GM12878 (cell line): ENCODE measurements around the gene PERCC1. TPM values are rescaled to one million over a fixed set of nuclear protein-coding genes. Genes with fewer than 3 reads are reported as not detected.

Experiments used
- ATAC-seq: fragments of 200-7000 bp; cut with Tn5 transposase; 3 replicates; pipeline ENCODE4 v1.9.1; 2020; ENCODE audit warnings: mild to moderate bottlenecking, moderate library complexity
- BruUV-seq: library from RNA; stranded (reverse); fragments of 400-500 nt; replicated peaks from 2 replicates; lab custom pipeline; 2021; lab: Mats Ljungman, UMichigan
- CTCF ChIA-PET: fragments of 300-600 bp; sonication (Branson Sonifier 250); formaldehyde crosslinking; extraction: SDS; loops from one replicate; lab custom pipeline; 2021; ENCODE audit warnings: inconsistent platforms; lab: Yijun Ruan, JAX
- POLR2A ChIA-PET: fragments of 350-600 bp; formaldehyde crosslinking; extraction: SDS; loops from one replicate; lab custom pipeline; 2021; ENCODE audit warnings: inconsistent platforms; lab: Charles Lee
- RAD21 ChIA-PET: fragments of 300-600 bp; sonication (Branson Sonifier 250); formaldehyde crosslinking; loops from one replicate; lab custom pipeline; 2023; ENCODE audit warnings: antibody characterized with exemption; ENCODE audit not compliant: unreplicated experiment; lab: Charles Lee
- SMC1A ChIA-PET: fragments of 300-600 bp; sonication (Branson Sonifier 250); formaldehyde crosslinking; loops from one replicate; lab custom pipeline; 2023; ENCODE audit not compliant: unreplicated experiment, uncharacterized antibody; lab: Charles Lee
- DNase-seq: peaks from one replicate; pipeline ENCODE4 v3.0.0-alpha.2; 2011; ENCODE audit warnings: low read depth, low spot score
- FAIRE-seq: peaks from 3 replicates; lab custom pipeline; 2011; peaks lifted over from hg19 to GRCh38; lab: Jason Lieb, UNC
- H2AFZ ChIP-seq: 2 replicates; pipeline ENCODE4 v1.6.0; 2011; ENCODE audit warnings: low read depth, low read length, control low read depth; ENCODE audit not compliant: control insufficient read depth
- H3K27ac ChIP-seq: 2 replicates; pipeline ENCODE4 v1.5.1; 2011; ENCODE audit warnings: control low read depth; ENCODE audit not compliant: control insufficient read depth, insufficient read depth
- H3K27me3 ChIP-seq, 2 experiments: replicated peaks in 1 of 2; 2 replicates each; pipeline versions ENCODE4 v1.6.0 to v1.6.1; 2011; ENCODE audit warnings: low read length in 1 of 2; ENCODE audit not compliant: control insufficient read depth in 2 of 2, insufficient read depth in 2 of 2
- H3K36me3 ChIP-seq, 2 experiments: 2 replicates each; pipeline ENCODE4 v1.5.1; 2011; ENCODE audit warnings: low read length in 1 of 2; ENCODE audit not compliant: control insufficient read depth in 2 of 2, insufficient read depth in 2 of 2
- H3K4me1 ChIP-seq: 2 replicates; pipeline ENCODE4 v1.6.1; 2011; ENCODE audit warnings: mild to moderate bottlenecking, low read length, moderate library complexity, mixed read lengths; ENCODE audit not compliant: control insufficient read depth, insufficient read depth
- H3K4me2 ChIP-seq: 2 replicates; pipeline ENCODE4 v1.6.0; 2011; ENCODE audit warnings: control low read depth; ENCODE audit not compliant: control insufficient read depth, insufficient read depth
- H3K4me3 ChIP-seq: fragments of 200-600 bp; sonication (generic); 2 replicates; pipeline ENCODE4 v1.5.1; 2016
- H3K79me2 ChIP-seq: 2 replicates; pipeline ENCODE4 v1.6.0; 2011; ENCODE audit warnings: low read length; ENCODE audit not compliant: control insufficient read depth, insufficient read depth
- H3K9ac ChIP-seq: 2 replicates; pipeline ENCODE4 v1.8.0; 2011; ENCODE audit warnings: low read length, control low read depth, mixed read lengths; ENCODE audit not compliant: control insufficient read depth, insufficient read depth
- H3K9me3 ChIP-seq: replicated peaks from 3 replicates; pipeline ENCODE4 v1.5.1; 2011; ENCODE audit warnings: mild to moderate bottlenecking, low read length; ENCODE audit not compliant: control insufficient read depth, insufficient read depth
- H4K20me1 ChIP-seq: 2 replicates; pipeline ENCODE4 v1.6.0; 2011; ENCODE audit not compliant: control insufficient read depth, insufficient read depth
- EP300 ChIP-seq, 2 experiments: fragments of 150-350 bp in 1 of 2; IDR thresholded peaks; 2 replicates each; pipeline ENCODE4 v1.6.1; 2011 to 2012; ENCODE audit warnings: low read depth in 2 of 2, low read length in 2 of 2, borderline replicate concordance in 1 of 2, improper control_type of control experiment in 1 of 2, inconsistent platforms in 1 of 2; ENCODE audit not compliant: control insufficient read depth in 1 of 2
- HSF1 ChIP-seq: fragments of 150-350 bp; IDR thresholded peaks from 2 replicates; pipeline ENCODE4 v1.6.1; 2014; ENCODE audit warnings: mild to moderate bottlenecking, low read depth, low read length
- MTA3 ChIP-seq: IDR thresholded peaks from 2 replicates; pipeline ENCODE4 v1.6.1; 2012; ENCODE audit warnings: low read length, inconsistent platforms, borderline replicate concordance
- PAX8 ChIP-seq: fragments of 450-650 bp; IDR thresholded peaks from 2 replicates; pipeline ENCODE4 v1.6.1; 2017; ENCODE audit warnings: mild to moderate bottlenecking, moderate library complexity
- SUZ12 ChIP-seq: fragments of 200-600 bp; sonication (generic); IDR thresholded peaks from one replicate; pipeline ENCODE4 v1.6.1; 2018; ENCODE audit warnings: antibody characterized with exemption, mild to moderate bottlenecking; ENCODE audit not compliant: unreplicated experiment
- ZNF207 ChIP-seq: fragments of 450-650 bp; IDR thresholded peaks from 2 replicates; pipeline ENCODE4 v1.6.1; 2014; ENCODE audit warnings: antibody characterized with exemption, mild to moderate bottlenecking, borderline replicate concordance
- WGBS: methylation state at CpG from one replicate; pipeline ENCODE4 v1.1.6; 2016; ENCODE audit warnings: low lambda C conversion rate; ENCODE audit not compliant: insufficient replicate concordance, insufficient coverage; ENCODE audit errors: missing lambda C conversion rate; 5-methylcytosine and 5-hydroxymethylcytosine counted together
- in situ Hi-C: fragments of 300-500 bp; cut with MboI; formaldehyde crosslinking; loops from 9 replicates; pipeline ENCODE4 v1.14.3; 2018; ENCODE audit warnings: mixed read lengths
- intact Hi-C: fragments of 100-400 bp; cut with micrococcal nuclease; formaldehyde crosslinking; loops from one replicate; pipeline ENCODE4 v1.14.2; 2022; ENCODE audit not compliant: unreplicated experiment
- polyA plus RNA-seq, 11 experiments: library from polyadenylated mRNA; depleted of rRNA in 4 of 11; unstranded in 6 of 11; stranded (reverse) in 5 of 11; fragments of >200 nt; fragmentation: Nextera tagmentation in 4 of 11; fragmentation: Illumina TruSeq in 1 of 11; extraction: Ambion mirVana in 4 of 11; extraction: Trizol in 1 of 11; gene quantifications; 1 replicate in 1 of 11; 2 replicates in 10 of 11; pipeline versions ENCODE4 v1.2.1 to v1.2.3, GENCODE V29; 2011 to 2016; ENCODE audit warnings: inconsistent platforms in 2 of 11, missing spikeins in 2 of 11, low read depth in 1 of 11
- total RNA-seq, 4 experiments: library from RNA; depleted of rRNA in 3 of 4; stranded (reverse); fragments of >200 nt in 3 of 4; fragmentation: Illumina TruSeq in 1 of 4; extraction: Trizol in 1 of 4; gene quantifications; 2 replicates each; pipeline versions ENCODE4 v1.2.1 to v1.2.3, GENCODE V29; 2013 to 2021
- TF ChIP-seq, protein P1 (sequence below): fragments of 450-650 bp; IDR thresholded peaks from 2 replicates; pipeline ENCODE4 v1.6.1; 2017; ENCODE audit warnings: borderline replicate concordance

Gene PERCC1
- total and polyA plus RNA-seq, 10 of the 15 experiments (the other 5 are each of a cell fraction or from before 2014, with no cell fraction given) = not detected

- ATAC-seq = no peak
- SMC1A ChIA-PET = no interaction called here
- Histone ChIP-seq H2AFZ (no peak overlapping the region), H3K4me3 (no peak overlapping the region), H3K9ac (no peak overlapping the region), H3K36me3 (no peaks in the 10 kb centered on the region), H3K79me2 (no peaks in the 10 kb centered on the region), H3K4me1 (no peaks in the 10 kb centered on the region), H3K27ac (no peak overlapping the region), H3K9me3 (no peaks in the 10 kb centered on the region), H3K4me2 (no peak overlapping the region), H3K27me3 (peaks cover 0 to 4% of the 10 kb centered on the region in 2 experiments; a peak in 3 of 4 replicates), H4K20me1 (no peaks in the 10 kb centered on the region)
- CTCF ChIA-PET = no interaction called here
- no TSS peak for BruUV-seq
- RAD21 ChIA-PET = no interaction called here
- POLR2A ChIA-PET = no interaction called here
- 64% methylated on average over 22 of the region's 22 CpGs for WGBS
- TF ChIP-seq HSF1 (no peak), SUZ12 (no peak), MTA3 (no peak), PAX8 (no peak), EP300 (IDR thresholded peaks at IDR 0.05; ENCODE audit: borderline replicate concordance in 1 of 2, control insufficient read depth in 1 of 2, low read depth in 2 of 2, low read length in 2 of 2) (no peak), ZNF207 (no peak)
- TF ChIP-seq, protein P1, sequence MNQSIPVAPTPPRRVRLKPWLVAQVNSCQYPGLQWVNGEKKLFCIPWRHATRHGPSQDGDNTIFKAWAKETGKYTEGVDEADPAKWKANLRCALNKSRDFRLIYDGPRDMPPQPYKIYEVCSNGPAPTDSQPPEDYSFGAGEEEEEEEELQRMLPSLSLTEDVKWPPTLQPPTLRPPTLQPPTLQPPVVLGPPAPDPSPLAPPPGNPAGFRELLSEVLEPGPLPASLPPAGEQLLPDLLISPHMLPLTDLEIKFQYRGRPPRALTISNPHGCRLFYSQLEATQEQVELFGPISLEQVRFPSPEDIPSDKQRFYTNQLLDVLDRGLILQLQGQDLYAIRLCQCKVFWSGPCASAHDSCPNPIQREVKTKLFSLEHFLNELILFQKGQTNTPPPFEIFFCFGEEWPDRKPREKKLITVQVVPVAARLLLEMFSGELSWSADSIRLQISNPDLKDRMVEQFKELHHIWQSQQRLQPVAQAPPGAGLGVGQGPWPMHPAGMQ = no peak
- DNase-seq = no peak
- intact Hi-C loops = no loop called here
- in situ Hi-C loops = no loop called here
- FAIRE-seq = no peak
These were observed 6.7 kb downstream of the PERCC1 start for GRCh38 chr16:1437606-1438005.
